B cell (primary cell): ENCODE measurements around the gene KCTD2. TPM values are rescaled to one million over a fixed set of nuclear protein-coding genes. Genes with fewer than 3 reads are reported as not detected.
A peak's percentile ranks its signal among the peaks of the same experiment; 100 is the strongest.

ENCODE experiments used
- ATAC-seq: fragments of 200-7000 bp; cut with Tn5 transposase; one replicate; pipeline ENCODE4 v1.10.0; 2021; ENCODE audit warnings: low read depth, mild to moderate bottlenecking, moderate number of reproducible peaks, moderate library complexity
- CTCF ChIA-PET: fragments of 350-600 bp; sonication (Branson Sonifier 250); formaldehyde crosslinking; loops from one replicate; lab custom pipeline; 2021; ENCODE audit warnings: antibody characterized with exemption, inconsistent platforms; lab: Charles Lee
- POLR2A ChIA-PET: fragments of 350-600 bp; sonication (Branson Sonifier 250); formaldehyde crosslinking; loops from one replicate; lab custom pipeline; 2021; ENCODE audit warnings: antibody characterized with exemption; lab: Charles Lee
- DNase-seq: peaks from one replicate; pipeline ENCODE4 v3.0.0; 2013
- H2AFZ ChIP-seq: 2 replicates; pipeline ENCODE4 v1.6.1; 2012; ENCODE audit warnings: mild to moderate bottlenecking, low read depth, low read length; ENCODE audit not compliant: insufficient read depth, poor library complexity, severe bottlenecking
- H3K27ac ChIP-seq, 2 donors: 1 replicate in 1 of 2; 2 replicates in 1 of 2; pipeline ENCODE4 v1.5.1; 2012 to 2013; ENCODE audit warnings: low read length in 2 of 2, mild to moderate bottlenecking in 2 of 2, moderate library complexity in 1 of 2
- H3K27me3 ChIP-seq, 4 experiments: fragments of 200-600 bp in 1 of 4; sonication (generic) in 1 of 4; replicated peaks in 1 of 4; 1 replicate in 2 of 4; 2 replicates in 2 of 4; pipeline versions ENCODE4 v1.6.1 to v1.7.0; 2013 to 2016; ENCODE audit warnings: low read length in 3 of 4, mild to moderate bottlenecking in 2 of 4, mixed read lengths in 1 of 4, moderate library complexity in 1 of 4; ENCODE audit not compliant: insufficient read depth in 4 of 4, control insufficient read depth in 3 of 4; ENCODE audit errors: control extremely low read depth in 1 of 4
- H3K36me3 ChIP-seq, 2 experiments: replicated peaks in 1 of 2; 1 replicate in 1 of 2; 2 replicates in 1 of 2; pipeline versions ENCODE4 v1.6.1 to v1.7.1; 2013; ENCODE audit warnings: low read length in 1 of 2; ENCODE audit not compliant: insufficient read depth in 2 of 2, control insufficient read depth in 1 of 2; ENCODE audit errors: control extremely low read depth in 1 of 2, extremely low read depth in 1 of 2
- H3K4me1 ChIP-seq, 2 donors: fragments of 200-600 bp in 1 of 2; sonication (generic) in 1 of 2; 1 replicate in 1 of 2; 2 replicates in 1 of 2; pipeline versions ENCODE4 v1.5.1 to v1.6.1; 2013 to 2017; ENCODE audit warnings: low read length in 2 of 2; ENCODE audit not compliant: control insufficient read depth in 2 of 2, insufficient read depth in 2 of 2
- H3K4me2 ChIP-seq: replicated peaks from 2 replicates; pipeline ENCODE3; 2012; ENCODE audit warnings: mild to moderate bottlenecking, low read depth, low read length; ENCODE audit not compliant: poor library complexity, severe bottlenecking
- H3K4me3 ChIP-seq, 5 experiments: fragments of 200-600 bp in 1 of 5; sonication (generic) in 1 of 5; 1 replicate in 3 of 5; 2 replicates in 2 of 5; pipeline versions ENCODE4 v1.5.1 to v1.7.0; 2011 to 2016; ENCODE audit warnings: low read length in 4 of 5, mild to moderate bottlenecking in 4 of 5, low read depth in 2 of 5, control low read depth in 1 of 5, moderate library complexity in 1 of 5; ENCODE audit not compliant: insufficient read depth in 1 of 5; ENCODE audit errors: control extremely low read depth in 1 of 5, extremely low read depth in 1 of 5
- H3K79me2 ChIP-seq: fragments of 200-600 bp; sonication (generic); one replicate; pipeline ENCODE4 v1.6.0; 2016; ENCODE audit warnings: low read length; ENCODE audit not compliant: control insufficient read depth, insufficient read depth
- H3K9ac ChIP-seq: fragments of 200-600 bp; sonication (generic); 2 replicates; pipeline ENCODE4 v1.6.1; 2017; ENCODE audit warnings: mild to moderate bottlenecking, low read length, moderate library complexity
- H3K9me3 ChIP-seq, 3 donors: one replicate each; pipeline versions ENCODE4 v1.6.1 to v1.7.1; 2013; ENCODE audit warnings: low read length in 2 of 3; ENCODE audit not compliant: control insufficient read depth in 2 of 3, insufficient read depth in 1 of 3; ENCODE audit errors: control extremely low read depth in 1 of 3
- H4K20me1 ChIP-seq: 2 replicates; pipeline ENCODE4 v1.6.0; 2012; ENCODE audit warnings: mild to moderate bottlenecking, low read length; ENCODE audit not compliant: insufficient read depth, control insufficient read depth, poor library complexity, severe bottlenecking
- H3K27ac Mint-ChIP-seq: one replicate; pipeline ENCODE4 v1.8.0; 2021; ENCODE audit warnings: mixed read lengths
- H3K27me3 Mint-ChIP-seq: one replicate; pipeline ENCODE4 v1.8.0; 2021; ENCODE audit warnings: mixed read lengths
- H3K4me1 Mint-ChIP-seq: one replicate; pipeline ENCODE4 v1.8.0; 2021; ENCODE audit warnings: mixed read lengths
- H3K4me3 Mint-ChIP-seq: one replicate; pipeline ENCODE4 v1.8.0; 2021; ENCODE audit warnings: mixed read lengths
- H3K9me3 Mint-ChIP-seq: one replicate; pipeline ENCODE4 v1.8.0; 2022; ENCODE audit warnings: mixed read lengths; ENCODE audit not compliant: insufficient read depth
- CTCF ChIP-seq: fragments of 200-600 bp; IDR thresholded peaks from one replicate; pipeline ENCODE4 v1.8.0; 2022; ENCODE audit warnings: antibody characterized with exemption, mild to moderate bottlenecking
- EZH2 ChIP-seq: IDR thresholded peaks from 2 replicates; pipeline ENCODE4 v1.6.1; 2012; ENCODE audit warnings: borderline replicate concordance, low read depth, mild to moderate bottlenecking, moderate library complexity, low read length; ENCODE audit not compliant: insufficient read depth, poor library complexity, severe bottlenecking
- WGBS: methylation state at CpG from one replicate; pipeline ENCODE4 v1.1.5; 2013; ENCODE audit warnings: missing lambda C conversion rate; ENCODE audit not compliant: insufficient coverage; 5-methylcytosine and 5-hydroxymethylcytosine counted together
- intact Hi-C: fragments of 100-400 bp; cut with micrococcal nuclease; formaldehyde crosslinking; loops from one replicate; pipeline ENCODE4 v1.10.0; 2022
- polyA plus RNA-seq: library from polyadenylated mRNA; depleted of rRNA; stranded (reverse); fragments of >200 nt; gene quantifications from 2 replicates; pipeline ENCODE4 v1.2.3, GENCODE V29; 2012
- total RNA-seq, 2 donors: library from RNA; stranded (reverse); fragments of 120-200 nt in 1 of 2; gene quantifications; 1 replicate in 1 of 2; 2 replicates in 1 of 2; pipeline versions ENCODE4 v1.2.3 to v1.2.4, GENCODE V29; 2013 to 2022

KCTD2 gene
- total and polyA plus RNA-seq, 2 donors (not counting 1 experiment from before 2014, with no cell fraction given), result 15.7 to 23.2 TPM

DNA sequence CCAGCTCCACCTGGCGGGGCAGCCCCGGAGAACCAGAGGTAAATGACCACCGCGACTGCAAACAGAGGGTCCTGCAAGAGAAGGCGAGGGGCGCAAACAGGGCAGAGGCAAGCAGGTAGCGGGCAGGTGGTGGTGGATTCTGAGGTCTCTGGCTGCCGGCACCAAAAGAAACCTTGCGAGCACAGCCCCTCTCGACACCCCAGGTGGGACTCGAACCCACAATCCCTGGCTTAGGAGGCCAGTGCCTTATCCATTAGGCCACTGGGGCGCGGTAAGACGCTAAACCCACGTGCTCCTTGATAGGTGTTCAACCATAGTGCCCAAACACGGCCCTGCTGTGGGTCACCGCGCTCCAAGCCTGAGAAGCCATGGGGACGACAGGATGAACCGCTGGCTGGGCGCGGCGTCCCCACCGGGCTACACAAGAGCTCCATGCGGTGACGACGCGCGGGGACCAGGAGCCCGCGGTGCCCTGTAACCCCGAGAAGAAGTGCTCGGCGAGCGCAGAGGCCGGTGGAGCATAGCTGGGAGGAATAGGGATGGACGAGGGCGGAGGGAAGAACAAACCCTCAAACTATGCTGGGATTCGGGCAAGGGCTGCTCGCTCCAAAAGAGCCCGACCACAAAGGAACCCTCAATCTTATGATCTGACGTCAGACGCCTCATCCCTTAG lies 12.7 kb upstream of the KCTD2 start:
- no peaks in the 10 kb centered on the region for H3K79me2 ChIP-seq
- TF ChIP-seq CTCF (no peak), EZH2 (no peak)
- H3K4me1 ChIP-seq, result peaks cover 15 to 34% of the 10 kb centered on the region in 2 donors
- peaks cover 3 to 6% of the 10 kb centered on the region in 2 experiments for H3K36me3 ChIP-seq
- H3K4me3 Mint-ChIP-seq, result peak overlapping the region; percentile 99
- H3K27ac ChIP-seq, result peak overlapping the region in 1 of 2 donors; percentile 69
- DNase-seq, result peak; percentile 87
- H3K9me3 ChIP-seq, result peaks cover 0 to 4% (median 0%) of the 10 kb centered on the region in 3 donors
- peak overlapping the region; percentile 85 for H3K4me2 ChIP-seq
- H3K4me1 Mint-ChIP-seq, result peaks cover 34% of the 10 kb centered on the region
- H3K27me3 Mint-ChIP-seq, result no peaks in the 10 kb centered on the region
- ChIA-PET CTCF (interaction anchor here (1.0 to 1.9 kb wide), 4 partner anchors 22 to 96 kb away, joined by 3 to 10 read pairs (median 6); partner anchors contain the start of gene MRPL58), POLR2A (interaction anchor here (0.7 to 1.6 kb wide), 6 partner anchors 12 to 285 kb away, joined by 3 to 6 read pairs (median 4); partner anchors contain the start of genes MRPL58 and SLC25A19)
- H3K4me3 ChIP-seq, result peak overlapping the region; percentile 59 to 81 (median 71)
- H4K20me1 ChIP-seq, result no peaks in the 10 kb centered on the region
- ATAC-seq, result peak; percentile 70
- under 1% methylated on average over 43 of the region's 43 CpGs for WGBS
- intact Hi-C loops, result loop anchor here (1.0 kb wide), 2 partner anchors 12 to 22 kb away; partner anchors contain the start of genes ATP5PD and MRPL58
- H3K9ac ChIP-seq, result peak overlapping the region; percentile 75
- H2AFZ ChIP-seq, result peak overlapping the region; percentile 72
- no peaks in the 10 kb centered on the region for H3K27me3 ChIP-seq
- H3K27ac Mint-ChIP-seq, result peak overlapping the region; percentile 97
- H3K9me3 Mint-ChIP-seq, result peaks cover 2% of the 10 kb centered on the region
